IMR-90 (cell line): ENCODE measurements around the gene DLG5. TPM values are rescaled to one million over a fixed set of nuclear protein-coding genes. Genes with fewer than 3 reads are reported as not detected.

ENCODE experiments used
- ATAC-seq: fragments of 200-7000 bp; cut with Tn5 transposase; 2 replicates; pipeline ENCODE4 v1.9.1; 2020; ENCODE audit warnings: low read depth, mild to moderate bottlenecking, moderate library complexity
- BruUV-seq: library from RNA; stranded (reverse); fragments of 400-500 nt; replicated peaks from 2 replicates; lab custom pipeline; 2021; lab: Mats Ljungman, UMichigan
- CTCF ChIA-PET: fragments of 300-600 bp; formaldehyde crosslinking; extraction: SDS; loops from one replicate; lab custom pipeline; 2021; ENCODE audit warnings: antibody characterized with exemption; lab: Yijun Ruan, JAX
- POLR2A ChIA-PET: fragments of 300-600 bp; sonication (Branson Sonifier 250); formaldehyde crosslinking; loops from one replicate; lab custom pipeline; 2022; ENCODE audit warnings: antibody characterized with exemption; ENCODE audit not compliant: unreplicated experiment; lab: Charles Lee
- DNase-seq: peaks from one replicate; pipeline ENCODE4 v3.0.0; 2013
- H2AFZ ChIP-seq: replicated peaks from 2 replicates; pipeline ENCODE3; 2013; ENCODE audit warnings: low read length, mild to moderate bottlenecking; ENCODE audit not compliant: poor library complexity
- H2AK5ac ChIP-seq: 2 replicates; pipeline ENCODE4 v1.6.1; 2013; ENCODE audit warnings: low read depth, low read length, inconsistent platforms
- H2AK9ac ChIP-seq: replicated peaks from 2 replicates; pipeline ENCODE3; 2013; ENCODE audit warnings: mild to moderate bottlenecking, low read depth, low read length, moderate library complexity; ENCODE audit not compliant: poor library complexity
- H2BK120ac ChIP-seq: 2 replicates; pipeline ENCODE4 v1.6.1; 2013; ENCODE audit warnings: low read depth, low read length, inconsistent platforms
- H2BK15ac ChIP-seq: 3 replicates; pipeline ENCODE4 v1.6.1; 2013; ENCODE audit warnings: low read depth, low read length, inconsistent platforms
- H2BK20ac ChIP-seq: 2 replicates; pipeline ENCODE4 v1.6.1; 2013; ENCODE audit warnings: low read depth, mild to moderate bottlenecking, inconsistent platforms, low read length, moderate library complexity
- H2BK5ac ChIP-seq: 2 replicates; pipeline ENCODE4 v1.6.1; 2013; ENCODE audit warnings: mild to moderate bottlenecking, low read depth, low read length, inconsistent platforms; ENCODE audit not compliant: poor library complexity, severe bottlenecking
- H3K14ac ChIP-seq: replicated peaks from 2 replicates; pipeline ENCODE4 v1.6.1; 2013; ENCODE audit warnings: low read depth, low read length, inconsistent platforms
- H3K18ac ChIP-seq: 2 replicates; pipeline ENCODE4 v1.6.1; 2013; ENCODE audit warnings: low read depth, low read length, control low read depth
- H3K23ac ChIP-seq: 2 replicates; pipeline ENCODE4 v1.6.1; 2013; ENCODE audit warnings: low read depth, low read length, inconsistent platforms
- H3K27ac ChIP-seq: 2 replicates; pipeline ENCODE4 v1.5.1; 2013; ENCODE audit warnings: mild to moderate bottlenecking, control low read depth, low read length; ENCODE audit not compliant: insufficient read depth
- H3K27me3 ChIP-seq: 2 replicates; pipeline ENCODE4 v1.6.1; 2013; ENCODE audit warnings: low read length; ENCODE audit not compliant: control insufficient read depth, insufficient read depth
- H3K36me3 ChIP-seq: 2 replicates; pipeline ENCODE4 v1.6.1; 2013; ENCODE audit warnings: low read length, mixed read lengths; ENCODE audit not compliant: control insufficient read depth, insufficient read depth
- H3K4ac ChIP-seq: 2 replicates; pipeline ENCODE4 v1.6.1; 2013; ENCODE audit warnings: low read depth, low read length, inconsistent platforms
- H3K4me1 ChIP-seq: 2 replicates; pipeline ENCODE4 v1.6.1; 2013; ENCODE audit warnings: low read length, mixed read lengths; ENCODE audit not compliant: control insufficient read depth, insufficient read depth
- H3K4me2 ChIP-seq: 2 replicates; pipeline ENCODE4 v1.6.1; 2013; ENCODE audit warnings: low read depth, mild to moderate bottlenecking, control low read depth, low read length, moderate library complexity
- H3K4me3 ChIP-seq: 2 replicates; pipeline ENCODE4 v1.5.1; 2013; ENCODE audit warnings: low read depth, mild to moderate bottlenecking, control low read depth, low read length, moderate library complexity; ENCODE audit not compliant: insufficient read depth
- H3K56ac ChIP-seq: 2 replicates; pipeline ENCODE4 v1.6.1; 2013; ENCODE audit warnings: low read length, inconsistent platforms; ENCODE audit not compliant: insufficient read depth; ENCODE audit errors: extremely low read depth
- H3K79me1 ChIP-seq, 2 experiments: 2 replicates each; pipeline ENCODE4 v1.6.1; 2013; ENCODE audit warnings: low read length in 2 of 2, inconsistent platforms in 1 of 2, low read depth in 1 of 2
- H3K9ac ChIP-seq: 2 replicates; pipeline ENCODE4 v1.6.1; 2013; ENCODE audit warnings: low read depth, low read length, control low read depth
- H3K9me1 ChIP-seq: 2 replicates; pipeline ENCODE4 v1.6.1; 2013; ENCODE audit warnings: low read length, inconsistent platforms; ENCODE audit not compliant: insufficient read depth
- H3K9me3 ChIP-seq: 2 replicates; pipeline ENCODE4 v1.6.1; 2013; ENCODE audit warnings: low read length; ENCODE audit not compliant: control insufficient read depth, insufficient read depth
- H4K20me1 ChIP-seq: 2 replicates; pipeline ENCODE4 v1.6.1; 2013; ENCODE audit warnings: low read length, inconsistent platforms; ENCODE audit not compliant: insufficient read depth
- H4K5ac ChIP-seq: 2 replicates; pipeline ENCODE4 v1.6.1; 2013; ENCODE audit warnings: mild to moderate bottlenecking, low read depth, low read length, control low read depth
- H4K8ac ChIP-seq, 2 experiments: 2 replicates each; pipeline ENCODE4 v1.6.1; 2013; ENCODE audit warnings: low read depth in 2 of 2, low read length in 2 of 2, control low read depth in 1 of 2, inconsistent platforms in 1 of 2
- H4K91ac ChIP-seq: 2 replicates; pipeline ENCODE4 v1.6.1; 2013; ENCODE audit warnings: low read depth, low read length, inconsistent platforms; ENCODE audit not compliant: insufficient read depth
- BHLHE40 ChIP-seq: fragments of 150-350 bp; IDR thresholded peaks from 2 replicates; pipeline ENCODE4 v1.6.1; 2016; ENCODE audit warnings: mild to moderate bottlenecking, low read depth, low read length
- CEBPB ChIP-seq: IDR thresholded peaks from 2 replicates; pipeline ENCODE4 v1.6.1; 2012; ENCODE audit warnings: low read depth, low read length, improper control_type of control experiment
- CTCF ChIP-seq: conservative IDR thresholded peaks from 2 replicates; pipeline ENCODE4 v1.5.1; 2012; ENCODE audit warnings: mild to moderate bottlenecking, low read depth, low read length, improper control_type of control experiment
- ELK1 ChIP-seq: fragments of 150-350 bp; IDR thresholded peaks from 2 replicates; pipeline ENCODE4 v1.6.1; 2016; ENCODE audit warnings: low read depth, mild to moderate bottlenecking, low read length, moderate library complexity, borderline replicate concordance
- MAZ ChIP-seq: IDR thresholded peaks from 2 replicates; pipeline ENCODE4 v1.6.1; 2012; ENCODE audit warnings: low read depth, mild to moderate bottlenecking, low read length, improper control_type of control experiment, moderate library complexity, borderline replicate concordance
- NFE2L2 ChIP-seq: fragments of 150-350 bp; IDR thresholded peaks from 2 replicates; pipeline ENCODE4 v1.6.1; 2016; ENCODE audit warnings: low read depth, mild to moderate bottlenecking, low read length
- POLR2A ChIP-seq: IDR thresholded peaks from 2 replicates; pipeline ENCODE4 v1.6.1; 2012; ENCODE audit warnings: mild to moderate bottlenecking, low read depth, low read length
- RAD21 ChIP-seq: IDR thresholded peaks from 2 replicates; pipeline ENCODE4 v1.6.1; 2012; ENCODE audit warnings: low read length, improper control_type of control experiment
- SMC3 ChIP-seq: fragments of 150-350 bp; IDR thresholded peaks from 2 replicates; pipeline ENCODE4 v1.6.1; 2016; ENCODE audit warnings: low read depth, mild to moderate bottlenecking, antibody characterized with exemption, low read length, moderate library complexity
- USF2 ChIP-seq: fragments of 150-350 bp; IDR thresholded peaks from 2 replicates; pipeline ENCODE4 v1.6.1; 2017; ENCODE audit warnings: mild to moderate bottlenecking, antibody characterized with exemption, low read length, low read depth
- WGBS, 2 experiments: methylation state at CpG; one replicate each; pipeline versions ENCODE4 v1.1.5 to v1.1.7; 2013; ENCODE audit warnings: missing lambda C conversion rate in 2 of 2; ENCODE audit not compliant: insufficient read length in 1 of 2; ENCODE audit errors: extremely low coverage in 2 of 2; 5-methylcytosine and 5-hydroxymethylcytosine counted together
- dilution Hi-C: fragments of 300-500 bp; cut with HindIII; formaldehyde crosslinking; loops from one replicate; pipeline ENCODE4 v1.14.3; 2018; ENCODE audit warnings: low sequenced_read_pairs; ENCODE audit not compliant: unreplicated experiment
- in situ Hi-C: fragments of 300-500 bp; cut with MboI; formaldehyde crosslinking; loops from 3 replicates; pipeline ENCODE4 v1.14.3; 2019; ENCODE audit warnings: low sequenced_read_pairs, inconsistent platforms, mixed read lengths
- intact Hi-C: fragments of 100-400 bp; cut with micrococcal nuclease; formaldehyde crosslinking; loops from 2 replicates; pipeline ENCODE4 v1.10.0; 2022
- polyA plus RNA-seq, 3 experiments: library from polyadenylated mRNA; depleted of rRNA; stranded (reverse); fragments of >200 nt; gene quantifications; 2 replicates each; pipeline ENCODE4 v1.2.3, GENCODE V29; 2012; ENCODE audit warnings: low replicate concordance in 1 of 3
- total RNA-seq: library from RNA; depleted of rRNA; stranded (reverse); fragments of >200 nt; gene quantifications from 2 replicates; pipeline ENCODE4 v1.2.3, GENCODE V29; 2012

The DLG5 gene
- total and polyA plus RNA-seq, 2 of the 4 experiments (the other 2 are of a cell fraction) = 12.7 to 28.7 TPM

- dilution Hi-C loops = no loop called here
Measured at GRCh38 chr10:77837248-77837924, 89.2 kb downstream of the DLG5 start.

More at GRCh38 chr10:77837248-77837924, 89.2 kb downstream of the DLG5 start:
- Histone ChIP-seq H3K36me3 (peaks cover 56% of the 10 kb centered on the region), H4K5ac (no peak overlapping the region), H3K27ac (no peak overlapping the region), H3K14ac (no peak overlapping the region), H2BK5ac (no peak overlapping the region), H2BK20ac (no peak overlapping the region), H3K18ac (no peak overlapping the region), H3K23ac (no peak overlapping the region), H3K9me3 (no peaks in the 10 kb centered on the region), H3K4me1 (peaks cover 2% of the 10 kb centered on the region), H4K20me1 (0 out of 2 replicates have a peak, but pooled peaks cover 4% of the 10 kb centered on the region), H2AK9ac (peak overlapping the region; percentile 62), H3K9ac (no peak overlapping the region), H4K8ac (no peak overlapping the region), H3K79me1 (peaks cover 18 to 42% of the 10 kb centered on the region in 2 experiments), H2BK15ac (no peak overlapping the region), H3K4me3 (no peak overlapping the region), H3K56ac (no peak overlapping the region), H3K4ac (no peak overlapping the region), H2AFZ (no peak overlapping the region), H2BK120ac (no peak overlapping the region), H3K4me2 (no peak overlapping the region), H3K27me3 (no peaks in the 10 kb centered on the region), H4K91ac (no peak overlapping the region), H2AK5ac (no peak overlapping the region), H3K9me1 (no peaks in the 10 kb centered on the region; the same call in 1 of the 2 replicates)
- 67% methylated on average over 3 of the region's 10 CpGs; no CpG with 5 or more reads in 1 of the 2 experiments for WGBS, 2 experiments
- DNase-seq (peak; percentile 78), ATAC-seq (peak; percentile 92)
- ChIA-PET POLR2A (no interaction called here), CTCF (interaction anchor here (0.6 to 1.7 kb wide), 2 partner anchors 137 kb away, joined by 3 read pairs; no protein-coding TSS in a partner anchor)
- BruUV-seq = no TSS peak
- TF ChIP-seq ELK1 = no peak
- no peak for TF ChIP-seq BHLHE40
- TF ChIP-seq CEBPB = no peak
- no peak for TF ChIP-seq POLR2A
- TF ChIP-seq SMC3 = no peak
- peak; percentile 27; the same call in 1 of the 2 replicates for TF ChIP-seq MAZ
- TF ChIP-seq RAD21 = peak; percentile 18; the same call in 1 of the 2 replicates
- peak; percentile 36 for TF ChIP-seq CTCF
- no peak for TF ChIP-seq NFE2L2
- no peak for TF ChIP-seq USF2
- in situ Hi-C loops = no loop called here
- intact Hi-C loops = no loop called here
